ENCODE data around the gene NFIB. TPM values are rescaled to one million over a fixed set of nuclear protein-coding genes. Genes with fewer than 3 reads are reported as not detected.

The NFIB gene
- total and polyA plus RNA-seq, 2 donors (not counting 3 experiments of a cell fraction or from before 2014, with no cell fraction given): 26.4 to 174 TPM

DNA sequence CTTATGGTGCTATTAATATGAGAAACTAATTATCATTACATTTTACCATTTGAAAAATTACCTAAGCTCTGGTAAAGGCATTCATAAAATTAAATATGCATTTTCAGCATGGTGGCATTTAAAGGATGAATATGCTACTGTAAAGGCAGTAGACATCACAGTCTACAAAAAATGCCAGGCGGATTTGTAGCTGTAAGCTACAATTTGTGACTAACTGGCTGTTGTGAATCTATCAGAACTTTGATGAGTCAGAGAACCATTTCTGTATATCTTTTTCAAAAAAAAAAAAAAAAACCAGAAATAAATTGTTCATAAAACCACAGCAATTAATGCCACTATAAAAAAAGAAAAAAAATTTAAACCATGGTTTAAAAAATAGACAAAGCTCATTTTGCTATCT is 186.3 kb downstream of the NFIB start:
- H4K20me1 ChIP-seq (replicated peaks; ENCODE audit: control insufficient read depth, extremely low read depth, insufficient read depth, low read length): no peaks in the 10 kb centered on the region
- no peaks in the 10 kb centered on the region for H3K9me3 ChIP-seq (replicated peaks; ENCODE audit: control insufficient read depth, insufficient read depth, low read length)
- ChIA-PET CTCF (interaction anchor here (1.3 to 1.6 kb wide), 2 partner anchors 14 to 16 kb away, joined by 3 to 6 read pairs; no protein-coding TSS in a partner anchor), POLR2A (interaction anchor here (0.6 kb wide), 1 partner anchor 697 kb away, joined by 10 read pairs; no protein-coding TSS in a partner anchor)
- H3K27ac ChIP-seq (ENCODE audit: insufficient read depth, low read depth, low read length): no peak overlapping the region
- FAIRE-seq (no peak), DNase-seq (ENCODE audit: low read depth, low spot score) (no peak)
- no peaks in the 10 kb centered on the region for H3K4me1 ChIP-seq (ENCODE audit: control insufficient read depth, extremely low read depth, insufficient read depth, low read length)
- H3K9me1 ChIP-seq (replicated peaks; ENCODE audit: control insufficient read depth, extremely low read depth, insufficient read depth, low read length): peaks cover 2% of the 10 kb centered on the region
- no peak overlapping the region for H3K9ac ChIP-seq (replicated peaks; ENCODE audit: extremely low read depth, insufficient read depth, low read length)
- no peak overlapping the region for H3K4me2 ChIP-seq (ENCODE audit: insufficient read depth, low read length)
- no peaks in the 10 kb centered on the region for H3K27me3 ChIP-seq (ENCODE audit: control insufficient read depth in 2 of 2, insufficient read depth in 2 of 2, low read length in 2 of 2)
- H2AFZ ChIP-seq (ENCODE audit: low read depth, low read length): no peak overlapping the region
- H3K4me3 ChIP-seq (replicated peaks in 1 of 3; ENCODE audit: insufficient read depth in 1 of 3, low read depth in 1 of 3, low read length in 3 of 3): no peak overlapping the region
- dilution Hi-C loops (cut with MboI; ENCODE audit: extremely low pct_ligation_motif_present, low sequenced_read_pairs) (no loop called here), intact Hi-C loops (cut with micrococcal nuclease) (no loop called here)
- no peaks in the 10 kb centered on the region for H3K79me2 ChIP-seq (ENCODE audit: control insufficient read depth, insufficient read depth, low read length)
- BruUV-seq (replicated peaks): no TSS peak
- TF ChIP-seq JUN (IDR thresholded peaks at IDR 0.05; ENCODE audit: borderline replicate concordance, insufficient read depth, insufficient read length, low read depth): no peak
- peak; percentile 41 for TF ChIP-seq FOS (IDR thresholded peaks at IDR 0.05; ENCODE audit: borderline replicate concordance, insufficient read depth, low read length)
- peaks cover 11 to 15% of the 10 kb centered on the region in 2 experiments for H3K36me3 ChIP-seq (ENCODE audit: control insufficient read depth in 2 of 2, extremely low read depth in 1 of 2, insufficient read depth in 2 of 2, low read length in 2 of 2)

DNA sequence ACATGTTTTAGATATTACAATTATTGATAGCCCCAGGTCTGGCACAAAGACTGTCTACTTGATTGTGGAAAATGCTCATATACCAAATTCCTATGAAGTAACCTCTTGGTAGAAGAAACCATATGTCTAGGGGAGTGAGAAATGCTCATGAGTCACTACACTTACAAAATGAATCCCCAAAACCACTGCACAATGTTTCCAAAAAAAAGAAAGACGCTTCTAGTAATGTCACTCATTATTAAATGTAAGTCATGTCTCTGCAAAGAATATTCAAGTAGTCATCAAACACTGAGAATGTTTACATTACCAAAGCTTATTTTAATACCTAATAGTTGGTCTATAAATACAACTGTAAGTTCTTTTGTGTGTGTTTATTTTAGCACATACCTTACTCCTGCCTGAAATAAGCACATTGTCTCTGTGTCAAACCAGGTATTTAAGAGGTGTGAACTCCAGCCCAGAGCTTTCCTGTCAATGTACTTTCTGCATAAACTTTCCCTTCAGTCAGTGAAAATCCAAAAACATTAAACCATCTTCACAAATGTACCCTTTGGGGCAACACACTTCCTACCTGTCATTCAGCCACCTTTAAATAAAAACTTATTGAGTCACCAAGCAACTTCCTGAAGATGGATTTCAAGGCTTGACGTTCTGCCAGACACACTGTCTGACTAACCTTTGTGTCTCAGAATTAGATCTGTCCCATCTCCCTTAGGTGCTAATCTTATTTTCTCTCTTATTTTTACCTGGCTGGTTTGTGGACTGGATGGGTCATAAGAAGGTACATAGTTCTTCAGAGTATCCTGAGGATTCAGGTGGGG is 194.0 kb downstream of the NFIB start:
- H4K20me1 ChIP-seq (replicated peaks; ENCODE audit: control insufficient read depth, extremely low read depth, insufficient read depth, low read length): no peaks in the 10 kb centered on the region
- H3K27me3 ChIP-seq (ENCODE audit: control insufficient read depth in 2 of 2, insufficient read depth in 2 of 2, low read length in 2 of 2): no peaks in the 10 kb centered on the region
- no peaks in the 10 kb centered on the region for H3K79me2 ChIP-seq (ENCODE audit: control insufficient read depth, insufficient read depth, low read length)
- no peak overlapping the region for H3K9ac ChIP-seq (replicated peaks; ENCODE audit: extremely low read depth, insufficient read depth, low read length)
- no peak overlapping the region for H3K4me2 ChIP-seq (ENCODE audit: insufficient read depth, low read length)
- no peak overlapping the region for H3K27ac ChIP-seq (ENCODE audit: insufficient read depth, low read depth, low read length)
- ChIA-PET CTCF (interaction anchor here (1.5 to 2.5 kb wide), 4 partner anchors 10 to 314 kb away, joined by 4 to 6 read pairs (median 5); no protein-coding TSS in a partner anchor), POLR2A (no interaction called here)
- no peak for DNase-seq (ENCODE audit: low read depth, low spot score)
- dilution Hi-C loops (cut with MboI; ENCODE audit: extremely low pct_ligation_motif_present, low sequenced_read_pairs): no loop called here
- H3K9me1 ChIP-seq (replicated peaks; ENCODE audit: control insufficient read depth, extremely low read depth, insufficient read depth, low read length): peaks cover 2% of the 10 kb centered on the region
- TF ChIP-seq JUN (IDR thresholded peaks at IDR 0.05; ENCODE audit: borderline replicate concordance, insufficient read depth, insufficient read length, low read depth) (no peak), FOS (IDR thresholded peaks at IDR 0.05; ENCODE audit: borderline replicate concordance, insufficient read depth, low read length) (no peak), GATA2 (IDR thresholded peaks at IDR 0.05; ENCODE audit: insufficient read depth, insufficient read length, low read depth, low read length) (no peak), POLR2AphosphoS5 (IDR thresholded peaks at IDR 0.05; ENCODE audit: insufficient read depth, low read depth, low read length) (no peak), POLR2A (IDR thresholded peaks at IDR 0.05; ENCODE audit: low read depth, low read length) (no peak), MYC (IDR thresholded peaks at IDR 0.05; ENCODE audit: low read depth, low read length) (no peak), EZH2 (IDR thresholded peaks at IDR 0.05; ENCODE audit: borderline replicate concordance, low read depth, low read length, severe bottlenecking) (no peak)
- TF ChIP-seq, protein P1, sequence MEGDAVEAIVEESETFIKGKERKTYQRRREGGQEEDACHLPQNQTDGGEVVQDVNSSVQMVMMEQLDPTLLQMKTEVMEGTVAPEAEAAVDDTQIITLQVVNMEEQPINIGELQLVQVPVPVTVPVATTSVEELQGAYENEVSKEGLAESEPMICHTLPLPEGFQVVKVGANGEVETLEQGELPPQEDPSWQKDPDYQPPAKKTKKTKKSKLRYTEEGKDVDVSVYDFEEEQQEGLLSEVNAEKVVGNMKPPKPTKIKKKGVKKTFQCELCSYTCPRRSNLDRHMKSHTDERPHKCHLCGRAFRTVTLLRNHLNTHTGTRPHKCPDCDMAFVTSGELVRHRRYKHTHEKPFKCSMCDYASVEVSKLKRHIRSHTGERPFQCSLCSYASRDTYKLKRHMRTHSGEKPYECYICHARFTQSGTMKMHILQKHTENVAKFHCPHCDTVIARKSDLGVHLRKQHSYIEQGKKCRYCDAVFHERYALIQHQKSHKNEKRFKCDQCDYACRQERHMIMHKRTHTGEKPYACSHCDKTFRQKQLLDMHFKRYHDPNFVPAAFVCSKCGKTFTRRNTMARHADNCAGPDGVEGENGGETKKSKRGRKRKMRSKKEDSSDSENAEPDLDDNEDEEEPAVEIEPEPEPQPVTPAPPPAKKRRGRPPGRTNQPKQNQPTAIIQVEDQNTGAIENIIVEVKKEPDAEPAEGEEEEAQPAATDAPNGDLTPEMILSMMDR (IDR thresholded peaks at IDR 0.05; ENCODE audit: extremely low read depth in 1 of 2, insufficient read depth in 1 of 2, low read depth in 1 of 2, low read length in 2 of 2): no peak
- TF ChIP-seq, protein P2, sequence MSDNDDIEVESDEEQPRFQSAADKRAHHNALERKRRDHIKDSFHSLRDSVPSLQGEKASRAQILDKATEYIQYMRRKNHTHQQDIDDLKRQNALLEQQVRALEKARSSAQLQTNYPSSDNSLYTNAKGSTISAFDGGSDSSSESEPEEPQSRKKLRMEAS (IDR thresholded peaks at IDR 0.05; ENCODE audit: insufficient read depth, insufficient read length): no peak
- peaks cover 5% of the 10 kb centered on the region for H3K4me1 ChIP-seq (ENCODE audit: control insufficient read depth, extremely low read depth, insufficient read depth, low read length)
- H2AFZ ChIP-seq (ENCODE audit: low read depth, low read length): no peak overlapping the region
- H3K9me3 ChIP-seq (replicated peaks; ENCODE audit: control insufficient read depth, insufficient read depth, low read length): no peaks in the 10 kb centered on the region
- BruUV-seq (replicated peaks): no TSS peak
- no peak overlapping the region for H3K4me3 ChIP-seq (replicated peaks in 1 of 3; ENCODE audit: insufficient read depth in 1 of 3, low read depth in 1 of 3, low read length in 3 of 3)
- peaks cover 23 to 31% of the 10 kb centered on the region in 2 experiments for H3K36me3 ChIP-seq (ENCODE audit: control insufficient read depth in 2 of 2, extremely low read depth in 1 of 2, insufficient read depth in 2 of 2, low read length in 2 of 2)
- no peak for FAIRE-seq
- intact Hi-C loops (cut with micrococcal nuclease): no loop called here

Data from endothelial cell of umbilical vein (primary cell).